Activated T-helper 1 cell treated with Interleukin-2 at 50 U/mL for 16 hours (primary cell): ENCODE data around the gene CDK6.

Experiments
- DNase-seq: peaks from one replicate; pipeline ENCODE4 v3.0.0-alpha.2; 2020; ENCODE audit warnings: low read depth

CDK6 gene

DNA sequence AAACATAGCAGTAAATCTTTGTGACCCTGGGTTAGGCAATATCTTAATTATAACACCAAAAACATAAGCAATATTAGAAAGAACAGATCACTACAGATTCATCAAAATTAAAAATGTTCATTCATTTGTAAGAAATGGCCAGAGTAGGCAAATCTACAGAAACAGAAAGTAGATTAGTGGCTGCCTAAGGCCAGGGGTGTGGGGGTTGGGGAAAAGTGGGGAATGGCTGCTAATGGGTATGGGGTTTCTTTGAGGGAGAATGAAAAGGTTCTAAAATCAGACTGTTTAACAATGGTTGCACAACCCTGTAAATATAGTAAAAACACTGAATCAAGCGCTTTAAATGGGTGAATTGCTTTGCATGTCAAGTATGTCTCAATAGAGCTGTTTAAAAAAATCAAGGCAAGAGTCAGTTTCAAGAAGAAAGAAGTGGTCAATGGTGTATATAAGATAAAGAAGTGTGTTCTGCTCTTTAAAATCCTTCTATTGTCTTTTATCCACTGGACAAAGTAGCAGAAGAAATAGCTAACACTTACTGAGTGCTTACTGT lies 42.6 kb downstream of the CDK6 start:
- DNase-seq: no peak

DNA sequence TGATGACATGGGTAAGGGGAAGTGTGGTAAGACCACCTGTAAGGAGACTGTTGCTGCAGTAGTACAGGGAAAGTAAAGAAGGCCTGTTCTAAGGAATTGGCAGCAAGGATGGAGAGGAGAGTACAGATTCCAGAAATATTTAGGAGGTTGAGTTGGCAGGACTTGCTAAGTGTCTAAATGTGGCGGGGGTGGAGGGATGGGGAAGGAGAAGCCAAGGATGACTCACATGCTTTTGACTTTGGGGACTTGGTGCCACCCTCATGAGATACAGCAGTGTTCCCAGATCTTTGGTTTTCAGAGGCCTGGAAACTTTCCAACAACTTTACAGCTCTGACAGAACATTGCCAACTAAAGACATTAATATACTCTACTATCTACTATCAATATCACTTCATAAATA lies 45.4 kb downstream of the CDK6 start:
- no peak for DNase-seq

DNA sequence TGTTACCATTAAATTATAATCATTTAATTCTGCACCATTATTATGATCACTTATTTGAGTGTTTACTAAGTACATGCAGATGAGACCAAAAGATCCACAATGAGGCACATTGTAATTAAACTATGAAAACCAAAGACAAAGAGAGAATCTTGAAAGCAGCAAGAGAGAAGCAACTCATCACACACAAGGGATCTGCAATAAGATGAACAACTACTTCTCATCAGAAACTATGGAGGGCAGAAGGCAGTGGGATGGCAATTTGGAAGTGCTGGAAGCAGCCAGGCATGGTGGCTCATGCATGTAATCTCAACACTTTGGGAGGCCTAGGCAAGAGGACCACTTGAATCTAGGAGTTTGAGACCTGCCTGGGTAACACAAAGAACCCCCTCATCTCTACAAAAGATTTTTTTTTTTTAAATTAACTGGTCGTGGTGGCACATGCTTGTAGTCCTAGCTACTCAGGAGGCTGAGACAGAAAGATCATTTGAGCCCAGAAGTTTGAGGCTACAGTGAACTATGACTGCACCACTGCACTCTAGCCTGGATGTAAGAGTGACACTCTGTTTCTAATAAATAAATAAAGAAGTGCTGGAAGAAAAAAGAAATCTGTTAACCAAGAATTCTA lies 47.7 kb downstream of the CDK6 start:
- no peak for DNase-seq

DNA sequence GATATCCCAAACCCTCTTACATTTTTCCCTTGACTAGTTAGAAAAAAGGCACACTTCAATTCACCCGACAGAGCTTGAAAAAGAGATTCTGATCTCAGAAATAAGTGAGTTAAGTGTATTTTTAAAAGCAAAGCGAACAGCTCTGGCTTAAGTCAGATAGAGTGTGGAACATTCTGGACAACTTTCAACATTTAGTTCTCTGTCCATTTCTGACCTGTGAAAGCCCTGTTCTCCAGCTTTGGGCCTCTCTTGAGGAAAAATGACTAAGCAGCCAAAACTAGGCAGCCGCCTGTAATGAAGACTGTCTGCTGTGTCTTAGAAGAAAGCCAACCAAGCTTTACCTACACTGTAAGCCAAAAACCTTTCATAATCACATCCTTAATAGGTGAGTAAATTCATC lies 50.5 kb downstream of the CDK6 start:
- DNase-seq: no peak

DNA sequence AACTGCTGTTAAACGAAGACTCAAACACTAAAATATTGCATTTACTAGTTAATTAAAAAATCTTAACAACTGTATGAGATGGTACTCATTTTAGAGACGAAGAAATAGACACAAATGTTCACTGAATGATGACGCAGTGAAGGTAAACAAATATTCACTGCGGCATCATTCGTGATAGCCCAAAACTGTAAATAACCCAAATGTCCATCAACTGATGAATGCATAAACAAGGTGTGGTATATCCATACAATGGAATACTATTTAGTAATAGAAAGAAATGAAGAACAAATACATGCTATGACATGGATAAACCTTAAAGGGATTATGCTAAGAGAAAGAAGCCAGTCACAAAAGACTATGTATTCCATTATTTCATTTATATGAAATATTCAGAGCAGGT lies 51.4 kb downstream of the CDK6 start:
- DNase-seq: no peak

DNA sequence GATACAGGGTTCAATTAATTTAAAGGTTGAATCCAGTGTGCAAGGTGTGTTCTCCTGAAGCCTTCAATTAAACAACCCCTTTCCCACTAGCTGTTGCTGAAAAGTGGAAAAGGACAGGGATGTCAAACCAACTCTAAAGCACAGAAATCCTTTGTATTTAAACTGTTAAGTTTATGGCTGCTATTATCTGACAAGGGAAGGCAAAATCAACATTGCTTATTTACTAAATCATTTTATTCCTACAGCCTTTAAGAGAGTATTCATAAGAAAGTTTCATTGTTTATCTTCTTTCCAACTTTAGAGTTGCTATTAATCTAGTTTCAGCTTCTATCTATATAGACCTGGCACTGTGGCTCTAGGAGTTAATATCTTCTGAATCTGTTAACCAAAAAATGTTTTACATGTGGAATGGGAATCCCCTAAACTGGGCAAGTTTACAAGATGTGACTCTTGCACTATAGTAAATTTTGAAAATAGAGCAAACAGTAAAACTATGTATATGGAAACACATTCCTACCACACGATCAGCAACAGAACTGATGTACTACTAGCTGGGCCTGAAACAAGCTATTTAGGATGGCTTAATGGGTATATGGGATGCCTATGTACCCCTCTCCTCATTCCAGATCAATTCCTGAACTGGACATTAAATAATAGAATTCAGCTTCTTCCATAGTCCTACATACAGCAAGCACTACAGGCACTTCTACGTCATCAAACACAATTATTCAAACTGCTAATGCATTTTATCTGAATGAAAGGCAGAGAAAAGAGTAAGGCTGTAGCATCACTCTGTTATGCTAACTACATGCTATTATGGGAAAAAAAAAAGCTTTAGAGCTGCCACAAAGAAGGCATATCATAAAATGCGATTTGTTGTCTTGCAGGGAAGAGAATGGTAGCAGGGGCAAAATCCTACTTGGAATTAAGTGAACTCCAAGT lies 52.8 kb downstream of the CDK6 start:
- no peak for DNase-seq

DNA sequence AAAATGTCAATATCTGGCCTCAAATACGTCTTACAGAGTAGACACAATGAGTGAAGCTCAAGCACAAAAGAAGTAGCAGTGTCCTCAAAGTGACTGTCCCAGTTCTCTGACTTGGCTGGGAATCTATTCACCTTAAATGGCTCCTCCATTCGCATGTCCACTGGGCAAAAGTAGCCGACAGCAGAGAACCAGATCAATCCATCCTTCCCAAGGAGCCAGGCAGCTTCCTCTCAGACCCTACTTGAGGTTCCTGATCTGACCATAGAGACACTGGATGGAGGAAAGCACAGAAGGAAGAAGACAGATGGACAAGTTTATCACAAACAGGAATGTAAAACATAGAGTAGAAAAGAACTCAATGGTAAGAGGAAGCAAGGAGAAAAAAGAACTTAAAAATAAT lies 53.5 kb downstream of the CDK6 start:
- no peak for DNase-seq

DNA sequence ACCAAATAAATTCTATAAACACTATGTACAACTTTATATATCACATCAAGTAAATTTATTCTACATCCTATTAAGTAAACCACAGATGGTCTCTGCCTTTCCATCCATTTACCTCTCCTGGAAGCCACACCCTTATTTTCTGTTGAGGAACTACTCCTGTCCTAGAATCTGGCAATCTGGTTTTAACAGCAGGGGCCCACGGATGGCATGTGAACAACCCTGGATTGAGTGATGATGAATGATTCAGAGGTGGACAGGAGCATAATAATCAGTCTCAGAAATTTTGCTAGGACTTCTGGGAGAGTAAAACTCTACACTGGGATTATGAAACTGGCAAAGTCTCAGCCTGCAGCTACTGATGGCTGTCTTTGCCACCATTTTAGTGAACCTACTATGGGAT lies 54.1 kb downstream of the CDK6 start:
- no peak for DNase-seq

DNA sequence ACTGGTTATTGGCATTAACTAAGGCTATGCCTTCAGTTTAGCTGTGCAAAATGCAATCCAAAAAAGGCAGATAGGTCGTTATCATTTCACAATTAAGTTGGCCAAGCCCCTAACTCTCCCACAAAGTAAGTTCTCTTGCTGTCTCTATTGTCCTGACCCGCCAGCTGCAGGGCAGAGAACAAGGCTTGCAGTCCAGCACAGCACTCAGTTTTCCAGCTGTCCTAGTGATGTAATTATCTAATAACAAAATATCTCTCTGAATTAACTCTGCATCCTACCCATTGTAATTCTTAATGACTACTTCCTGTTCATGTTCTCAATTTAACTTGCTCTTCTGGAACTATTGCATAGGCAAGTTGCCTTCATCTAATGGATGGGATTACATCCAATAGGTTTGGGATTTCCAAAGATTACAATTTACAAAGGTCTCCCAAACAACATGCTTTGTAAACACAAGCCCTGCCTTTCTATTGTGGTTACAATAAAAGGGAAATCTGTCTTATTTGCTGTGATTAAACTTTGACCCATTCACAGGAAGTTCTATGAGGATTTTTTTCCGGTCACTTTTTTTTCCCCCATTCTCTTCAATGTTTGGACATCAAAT lies 55.2 kb downstream of the CDK6 start:
- no peak for DNase-seq

DNA sequence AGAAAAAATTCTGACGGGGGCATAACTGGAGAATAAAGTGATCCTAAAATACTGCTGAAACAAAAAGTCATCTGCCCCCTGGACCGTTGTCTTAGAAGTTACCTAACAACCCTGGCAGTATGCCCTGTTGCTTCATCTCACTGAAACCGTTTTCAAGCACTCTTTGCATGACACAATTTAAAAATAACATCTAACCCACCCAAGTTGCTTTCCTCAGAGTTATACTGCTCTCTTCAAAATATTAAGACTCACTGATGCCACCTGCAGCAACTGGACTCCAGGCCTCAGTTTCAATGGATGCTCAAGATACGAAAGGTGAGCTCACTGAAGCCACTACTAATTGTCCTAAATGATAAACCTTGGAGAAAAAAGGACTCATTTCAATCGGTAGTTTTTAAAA lies 57.4 kb downstream of the CDK6 start:
- DNase-seq: no peak

DNA sequence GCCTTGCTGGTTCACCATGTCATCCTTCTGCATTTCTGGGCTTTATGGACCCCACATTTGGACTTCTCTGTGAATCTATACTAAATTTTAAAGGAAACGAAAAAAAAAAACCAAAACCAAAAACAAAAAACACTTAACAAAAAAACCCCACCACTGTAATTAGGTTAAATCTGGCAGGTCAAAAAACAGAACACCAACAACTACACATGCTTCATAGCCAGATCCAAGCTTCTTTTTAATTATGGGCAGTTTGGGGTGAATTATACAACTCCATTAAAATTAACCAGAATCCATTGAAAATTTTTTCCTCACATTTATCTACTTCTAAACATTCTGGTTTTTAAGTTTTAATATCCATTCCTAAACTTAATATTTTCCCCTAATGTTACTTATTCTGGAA lies 58.4 kb downstream of the CDK6 start:
- no peak for DNase-seq

DNA sequence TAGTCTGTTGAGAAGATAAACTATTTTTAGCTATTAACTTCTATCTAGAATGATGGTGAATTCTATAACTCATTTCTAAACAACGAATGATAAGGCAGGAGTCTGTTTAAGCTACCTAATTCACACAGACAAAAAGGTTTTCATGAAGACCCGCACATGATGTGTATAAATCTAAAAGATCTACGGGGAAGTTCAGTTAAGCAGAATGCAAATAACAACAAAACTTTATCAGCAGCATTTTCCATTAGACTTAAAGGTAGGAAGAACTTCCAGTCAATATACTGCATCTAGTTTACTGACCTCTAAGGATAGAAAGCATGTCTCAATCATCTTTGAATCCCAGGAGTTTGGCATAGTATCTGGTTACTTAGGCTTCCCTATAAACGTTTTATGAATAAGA lies 62.6 kb downstream of the CDK6 start:
- DNase-seq: no peak

DNA sequence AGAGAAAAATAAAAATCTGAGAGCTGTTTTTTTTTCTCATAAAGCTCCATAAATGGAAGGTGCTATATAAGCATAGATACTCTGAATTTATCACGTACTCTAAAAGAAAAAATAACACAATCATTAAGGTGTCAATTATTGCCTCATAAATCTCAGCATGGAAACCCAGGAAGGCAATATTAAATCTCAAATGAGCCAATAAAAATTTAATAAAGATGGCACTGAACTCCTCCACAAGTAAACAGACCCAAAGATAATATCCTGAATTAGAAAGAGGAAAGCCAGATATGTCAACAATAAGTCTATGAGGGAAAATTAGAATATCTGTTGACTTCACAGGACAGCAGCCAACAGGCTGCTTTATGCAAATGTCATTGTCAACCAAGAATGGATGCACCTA lies 66.5 kb downstream of the CDK6 start:
- no peak for DNase-seq

DNA sequence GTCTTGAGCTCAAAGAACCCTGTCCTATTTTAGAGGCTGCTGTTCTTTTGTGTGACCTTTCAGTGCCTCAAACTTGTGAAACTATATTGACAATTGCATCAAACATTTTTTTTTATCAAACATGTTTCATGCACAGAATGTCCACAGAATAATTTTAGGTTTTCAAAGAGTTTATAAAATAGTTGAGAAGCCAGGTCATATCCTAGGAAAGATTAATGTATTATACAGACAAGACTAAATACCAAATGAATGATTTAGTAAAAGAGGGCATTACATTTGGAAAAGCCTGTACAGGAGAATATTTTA lies 67.0 kb downstream of the CDK6 start:
- DNase-seq: no peak

DNA sequence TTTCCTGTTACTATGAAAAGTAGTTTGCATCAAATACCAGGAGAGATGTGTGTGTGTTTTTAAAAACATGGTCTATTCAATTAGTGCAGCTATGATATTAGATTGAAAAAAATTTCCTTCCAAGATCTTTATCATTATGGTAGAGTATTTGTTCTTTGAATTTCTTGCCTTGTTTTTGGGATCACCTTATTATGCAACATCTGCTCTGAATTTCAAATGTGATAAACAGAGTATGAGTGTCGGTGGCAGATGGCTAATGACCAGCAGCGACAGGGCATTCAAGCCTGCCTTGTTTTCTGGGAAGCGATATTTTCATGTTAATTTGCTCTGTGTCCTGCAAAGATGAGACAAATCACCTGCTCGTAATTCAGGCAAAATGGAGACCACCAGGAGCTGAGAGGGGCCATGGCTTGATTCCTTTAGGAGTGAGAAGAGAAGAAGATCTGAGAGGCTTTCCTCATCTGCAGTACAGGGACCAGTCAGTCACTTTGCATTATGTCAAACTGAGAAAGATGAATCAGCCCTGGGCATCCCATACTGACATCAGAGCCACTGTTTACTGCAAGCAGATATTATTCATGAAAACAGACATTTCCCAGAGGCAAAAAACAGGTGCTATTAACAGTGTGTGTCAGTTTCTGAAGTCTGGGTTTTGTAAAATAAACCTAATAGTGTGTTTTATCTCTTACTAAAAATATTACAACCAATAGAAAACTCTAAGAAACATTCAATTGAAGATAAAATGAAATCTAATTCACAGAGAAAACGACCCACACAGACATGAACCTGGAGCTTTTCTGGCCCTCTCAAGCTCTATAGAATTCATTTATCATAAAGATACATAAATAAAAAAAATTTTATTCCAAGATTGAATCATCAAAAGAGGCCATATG lies 67.6 kb downstream of the CDK6 start:
- DNase-seq: no peak

DNA sequence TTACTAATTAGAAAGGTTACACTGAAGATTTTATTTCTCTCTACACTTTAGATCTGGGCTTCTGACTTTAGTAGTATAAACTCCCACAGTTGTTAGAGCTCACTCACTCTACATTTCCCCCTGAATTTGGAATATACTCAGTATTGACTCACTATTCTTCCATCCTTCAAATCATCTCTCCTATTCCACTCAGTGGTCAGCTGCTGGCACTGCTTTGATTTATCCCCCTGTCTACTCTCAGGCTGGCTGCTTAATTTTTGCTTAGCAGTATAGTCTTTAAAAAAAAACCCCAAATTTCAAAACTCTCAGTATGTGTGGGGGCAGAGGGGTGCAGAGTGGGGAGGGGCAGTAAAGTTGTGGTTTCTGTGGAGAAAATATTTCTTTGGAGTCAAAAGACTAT lies 68.9 kb downstream of the CDK6 start:
- no peak for DNase-seq

DNA sequence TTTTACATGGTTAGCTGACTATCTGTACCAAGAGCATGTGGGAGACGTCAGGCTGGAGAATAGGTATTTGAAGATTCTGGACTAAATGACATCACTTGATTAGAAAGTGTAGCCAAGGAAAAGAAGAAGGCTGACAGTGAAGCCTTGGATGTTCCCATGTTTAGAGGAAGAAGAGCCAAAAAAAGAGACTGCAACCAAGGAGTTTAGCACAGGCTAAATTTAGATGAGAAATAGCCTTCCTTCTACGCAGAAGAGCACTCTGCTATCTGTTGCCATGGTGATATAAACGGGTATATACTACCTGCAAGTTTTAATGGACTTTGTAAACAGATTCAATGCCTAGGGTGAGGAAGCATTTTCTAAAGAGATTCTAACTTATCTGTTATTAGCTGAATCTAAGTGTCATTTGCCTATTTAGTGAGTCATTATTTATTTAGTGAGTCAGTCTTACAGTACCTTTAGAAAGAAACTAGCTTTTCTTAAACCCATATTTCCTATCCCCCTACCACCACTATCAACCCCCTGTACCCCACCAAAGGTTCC lies 69.8 kb downstream of the CDK6 start:
- no peak for DNase-seq

DNA sequence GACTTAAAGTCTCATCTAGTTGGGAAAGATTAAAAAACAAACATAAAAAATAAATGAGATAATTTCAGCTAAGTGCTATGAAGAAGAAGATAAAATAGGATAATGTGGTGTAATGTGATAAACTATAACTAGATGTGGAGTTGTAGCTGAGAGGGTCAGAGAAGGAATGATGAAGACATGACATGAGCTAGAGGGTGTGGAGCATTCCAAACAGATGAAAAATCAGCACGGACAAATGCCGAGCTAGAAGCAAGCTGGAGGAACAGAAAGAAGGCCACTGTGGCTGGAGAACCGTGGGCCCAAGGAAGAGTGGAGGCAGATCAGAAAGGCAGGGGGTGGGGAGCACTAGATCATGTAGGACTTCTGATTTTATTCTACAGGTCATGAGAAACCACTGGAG lies 70.6 kb downstream of the CDK6 start:
- no peak for DNase-seq

DNA sequence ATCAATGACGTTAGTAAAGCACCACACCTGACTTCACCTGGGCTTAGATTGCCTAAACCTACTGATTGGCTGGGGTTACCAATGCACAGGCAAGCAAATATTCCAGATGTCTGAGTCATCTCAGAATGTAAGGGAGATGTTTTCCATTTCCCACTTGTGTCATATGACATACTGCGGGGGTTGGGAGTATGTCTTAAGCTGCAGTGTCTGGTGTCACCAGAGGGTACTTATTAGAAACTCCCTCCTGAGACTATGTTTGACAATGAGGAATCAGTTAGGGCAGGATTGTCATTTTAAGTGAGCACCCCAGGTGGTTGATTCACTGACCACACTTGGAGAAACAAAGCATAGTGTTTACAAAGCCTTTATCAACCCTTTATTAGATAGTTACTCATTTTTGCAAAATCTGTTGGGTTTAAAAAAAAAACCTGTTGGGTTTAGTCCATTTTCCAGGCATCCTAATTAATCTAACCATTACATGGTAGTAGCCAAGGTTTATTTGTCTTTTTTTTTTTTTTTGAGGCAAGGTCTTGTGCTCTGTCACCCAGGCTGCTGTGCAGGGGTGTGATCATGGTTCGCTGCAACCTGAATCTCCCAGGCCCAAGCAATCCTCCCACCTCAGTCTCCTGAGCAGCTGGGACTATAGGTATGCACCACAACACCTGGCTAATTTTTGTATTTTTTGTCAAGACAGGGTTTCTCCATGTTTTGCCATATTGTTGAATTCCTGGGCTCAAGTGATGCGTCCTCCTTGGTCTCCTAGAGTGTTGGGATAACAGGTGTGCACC lies 72.5 kb downstream of the CDK6 start:
- DNase-seq: no peak

DNA sequence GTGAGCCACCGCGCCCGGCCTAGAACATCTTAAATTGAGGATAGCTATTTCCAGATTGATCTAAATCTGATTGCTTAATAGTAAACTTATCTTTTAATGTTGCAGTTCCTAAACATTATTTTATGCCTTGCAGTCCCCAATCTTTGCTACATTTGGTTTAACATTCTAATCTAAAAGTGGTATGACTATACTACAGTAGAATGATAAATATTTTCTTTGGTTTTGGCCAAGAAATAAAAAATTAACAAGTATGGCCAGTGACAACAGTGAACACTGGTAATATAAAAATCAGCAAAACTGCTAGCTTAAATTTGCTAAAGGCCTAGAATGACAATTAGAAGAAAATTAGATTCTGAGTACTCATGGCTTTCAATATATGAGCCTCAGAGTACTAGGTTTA lies 73.5 kb downstream of the CDK6 start:
- DNase-seq: no peak
